Uterus (tissue), 2 donors: Measurements from ENCODE around the gene FAM120B.

Source experiments
- CTCF ChIP-seq, 4 experiments: fragments of 200-600 bp in 2 of 4; fragments of 450-650 bp in 2 of 4; sonication (generic) in 2 of 4; IDR thresholded peaks; one replicate each; pipeline ENCODE4 v1.5.1; 2016 to 2019; ENCODE audit warnings: antibody characterized with exemption in 4 of 4, mild to moderate bottlenecking in 2 of 4, moderate library complexity in 1 of 4
- POLR2A ChIP-seq, 2 donors: fragments of 450-650 bp; IDR thresholded peaks; one replicate each; pipeline ENCODE4 v1.6.1; 2016; ENCODE audit warnings: antibody characterized with exemption in 2 of 2, mild to moderate bottlenecking in 1 of 2, moderate library complexity in 1 of 2

GRCh38 chr6:170280689-170281045 lies 25.9 kb upstream of the FAM120B start:
- no peak for TF ChIP-seq CTCF (IDR thresholded peaks at IDR 0.05)
- no peak for TF ChIP-seq POLR2A (IDR thresholded peaks at IDR 0.05)
